ENCODE measurements around the gene NCAM1. TPM values are rescaled to one million over a fixed set of nuclear protein-coding genes. Genes with fewer than 3 reads are reported as not detected.

NCAM1 gene
- total RNA-seq, 4 donors from 2014 or later, result 12.8 to 27.7 (median 15.7) TPM

- DNase-seq, result no peak
- TF ChIP-seq CTCF (IDR thresholded peaks at IDR 0.05 in 4 of 5, conservative IDR thresholded peaks at IDR 0.05 in 1 of 5) (no peak), POLR2A (IDR thresholded peaks at IDR 0.05) (no peak)
- no peaks in the 10 kb centered on the region for H3K9me3 ChIP-seq
- no peaks in the 10 kb centered on the region for H3K27me3 ChIP-seq
- intact Hi-C loops (cut with DNase I; ENCODE audit: low total_unique reads), result no loop called here
- no peak for ATAC-seq
- no peaks in the 10 kb centered on the region for H3K4me1 ChIP-seq
- H3K4me3 ChIP-seq, result no peak overlapping the region
- no peaks in the 10 kb centered on the region for H3K36me3 ChIP-seq
- H3K27ac ChIP-seq, result no peak overlapping the region
- in situ Hi-C loops (cut with MboI; ENCODE audit: low sequenced_read_pairs in 4 of 4), result no loop called here
Observed at GRCh38 chr11:113129261-113129992, 168.2 kb downstream of the NCAM1 start.

DNA sequence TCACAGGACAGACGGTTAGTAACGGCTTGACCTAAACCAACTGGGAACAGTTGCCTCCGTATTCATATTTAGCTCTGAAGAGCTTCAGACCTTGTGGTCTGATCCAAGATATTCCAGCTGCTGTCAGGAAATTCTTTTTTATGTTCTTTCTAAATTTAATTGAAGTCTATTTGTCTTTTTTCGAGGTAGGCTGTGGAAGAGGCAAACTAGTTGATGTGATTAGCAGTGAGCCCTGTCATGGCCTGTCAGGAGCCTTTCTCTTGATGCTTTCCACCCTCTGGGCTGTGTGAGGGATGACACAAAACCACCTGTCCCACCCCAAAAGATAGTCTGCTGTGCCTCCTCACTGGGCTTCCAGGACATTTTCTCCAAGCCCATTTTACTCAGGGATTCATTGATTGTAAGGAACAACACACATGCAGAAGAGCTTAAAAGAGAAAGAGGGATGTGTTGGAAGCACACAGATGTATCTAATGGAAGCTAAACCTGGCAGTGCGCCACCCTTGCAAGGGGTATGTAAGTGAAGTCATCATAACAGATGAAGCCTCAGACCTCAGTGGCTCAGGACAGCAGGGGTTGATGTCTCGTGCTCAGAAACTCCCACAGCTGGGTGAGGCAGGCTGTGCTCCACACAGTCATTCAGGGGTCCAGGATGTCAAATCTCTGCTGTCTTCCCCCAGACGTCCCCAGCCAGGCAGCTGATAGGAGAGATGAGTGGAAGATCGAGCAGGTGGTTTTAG lies 170.0 kb downstream of the NCAM1 start:
- no peak overlapping the region for H3K4me3 ChIP-seq
- H3K4me1 ChIP-seq, result no peaks in the 10 kb centered on the region
- no peak for ATAC-seq
- DNase-seq, result no peak
- H3K9me3 ChIP-seq, result no peaks in the 10 kb centered on the region
- no peak overlapping the region for H3K27ac ChIP-seq
- no peaks in the 10 kb centered on the region for H3K27me3 ChIP-seq
- in situ Hi-C loops (cut with MboI; ENCODE audit: low sequenced_read_pairs in 4 of 4), result no loop called here
- TF ChIP-seq CTCF (IDR thresholded peaks at IDR 0.05 in 4 of 5, conservative IDR thresholded peaks at IDR 0.05 in 1 of 5), result no peak
- intact Hi-C loops (cut with DNase I; ENCODE audit: low total_unique reads), result no loop called here
- no peaks in the 10 kb centered on the region for H3K36me3 ChIP-seq

- H3K4me3 ChIP-seq, result no peak overlapping the region
- H3K27me3 ChIP-seq, result no peaks in the 10 kb centered on the region
- no peaks in the 10 kb centered on the region for H3K4me1 ChIP-seq
- intact Hi-C loops (cut with DNase I; ENCODE audit: low total_unique reads) (no loop called here), in situ Hi-C loops (cut with MboI; ENCODE audit: low sequenced_read_pairs in 4 of 4) (no loop called here)
- H3K27ac ChIP-seq, result no peak overlapping the region
- TF ChIP-seq POLR2A (IDR thresholded peaks at IDR 0.05), result no peak
- no peak for TF ChIP-seq CTCF (IDR thresholded peaks at IDR 0.05 in 4 of 5, conservative IDR thresholded peaks at IDR 0.05 in 1 of 5)
- no peaks in the 10 kb centered on the region for H3K36me3 ChIP-seq
- no peaks in the 10 kb centered on the region for H3K9me3 ChIP-seq
- no peak for DNase-seq
- no peak for ATAC-seq
Observed at GRCh38 chr11:113133071-113133470, 171.9 kb downstream of the NCAM1 start.

GRCh38 chr11:113134626-113135025 lies 173.4 kb downstream of the NCAM1 start:
- no peak for DNase-seq
- TF ChIP-seq CTCF (IDR thresholded peaks at IDR 0.05 in 4 of 5, conservative IDR thresholded peaks at IDR 0.05 in 1 of 5) (no peak), POLR2A (IDR thresholded peaks at IDR 0.05) (no peak)

More at GRCh38 chr11:113134626-113135025, 173.4 kb downstream of the NCAM1 start:
- no peaks in the 10 kb centered on the region for H3K36me3 ChIP-seq
- in situ Hi-C loops (cut with MboI; ENCODE audit: low sequenced_read_pairs in 4 of 4), result no loop called here
- H3K27ac ChIP-seq, result no peak overlapping the region
- H3K4me1 ChIP-seq, result no peaks in the 10 kb centered on the region
- H3K27me3 ChIP-seq, result no peaks in the 10 kb centered on the region
- intact Hi-C loops (cut with DNase I; ENCODE audit: low total_unique reads), result no loop called here
- H3K4me3 ChIP-seq, result no peak overlapping the region
- no peak for ATAC-seq
- H3K9me3 ChIP-seq, result no peaks in the 10 kb centered on the region

Measured in gastrocnemius medialis (tissue), 4 donors.